A673 (cell line): Measurements from ENCODE around the gene TFIP11.

Source experiments
- EZH2 ChIP-seq: fragments of 200-600 bp; sonication (generic); IDR thresholded peaks from 2 replicates; pipeline ENCODE4 v1.6.1; 2017; ENCODE audit warnings: borderline replicate concordance, low read depth, mild to moderate bottlenecking, mixed read lengths, antibody characterized with exemption, low read length; ENCODE audit not compliant: poor library complexity, severe bottlenecking
- TF ChIP-seq, protein P1 (sequence below): fragments of 300-800, 200-600 bp; sonication (generic); conservative IDR thresholded peaks from 2 replicates; pipeline ENCODE4 v1.5.1; 2017; ENCODE audit warnings: low read depth, mild to moderate bottlenecking, antibody characterized with exemption, low read length, moderate library complexity, mixed read lengths

DNA sequence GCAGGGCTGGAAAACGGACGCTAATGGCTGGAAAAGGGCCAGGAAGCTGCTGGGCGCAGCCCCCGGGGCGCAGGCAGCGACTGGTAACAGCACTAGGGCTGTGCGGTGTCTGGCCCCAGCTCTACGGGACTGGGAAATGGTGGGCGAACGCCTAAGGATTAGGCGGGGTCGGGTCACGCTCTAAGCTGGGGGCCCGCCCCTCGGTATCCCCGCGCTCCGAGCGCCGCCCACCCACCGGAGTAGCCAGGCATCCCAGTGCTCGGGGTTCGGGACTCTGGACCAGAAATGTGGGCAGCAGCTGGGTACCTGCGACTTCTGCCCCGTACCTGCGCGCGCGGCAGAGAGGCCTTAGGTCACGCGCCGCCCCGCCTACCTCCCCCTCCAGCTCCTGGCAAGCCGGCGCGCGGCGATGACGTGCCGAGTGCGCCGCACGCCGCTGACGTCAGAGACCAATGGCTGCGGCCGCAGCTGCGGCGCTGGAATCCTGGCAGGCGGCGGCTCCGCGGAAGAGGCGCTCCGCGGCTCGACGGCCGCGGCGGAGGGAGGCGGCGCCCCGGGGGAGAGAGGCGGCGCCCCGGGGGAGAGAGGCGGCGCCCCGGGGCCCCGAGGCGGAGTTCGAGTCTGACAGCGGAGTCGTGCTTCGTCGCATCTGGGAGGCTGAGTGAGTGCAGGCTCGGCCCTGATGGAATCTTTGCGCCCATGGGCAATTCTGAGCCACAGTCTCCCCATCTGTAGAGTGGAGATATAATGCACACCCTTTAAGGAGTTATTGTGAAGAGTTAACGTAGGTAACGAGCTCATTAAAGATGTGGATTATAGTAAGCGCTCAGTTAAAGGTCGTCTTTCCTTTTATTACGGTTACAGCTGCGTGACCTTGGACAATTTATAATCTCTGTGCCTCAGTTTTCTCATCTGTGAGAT, 28.6 kb downstream of the TFIP11 start, which contains the start of the genes HPS4 and SRRD:
- TF ChIP-seq, protein P1, sequence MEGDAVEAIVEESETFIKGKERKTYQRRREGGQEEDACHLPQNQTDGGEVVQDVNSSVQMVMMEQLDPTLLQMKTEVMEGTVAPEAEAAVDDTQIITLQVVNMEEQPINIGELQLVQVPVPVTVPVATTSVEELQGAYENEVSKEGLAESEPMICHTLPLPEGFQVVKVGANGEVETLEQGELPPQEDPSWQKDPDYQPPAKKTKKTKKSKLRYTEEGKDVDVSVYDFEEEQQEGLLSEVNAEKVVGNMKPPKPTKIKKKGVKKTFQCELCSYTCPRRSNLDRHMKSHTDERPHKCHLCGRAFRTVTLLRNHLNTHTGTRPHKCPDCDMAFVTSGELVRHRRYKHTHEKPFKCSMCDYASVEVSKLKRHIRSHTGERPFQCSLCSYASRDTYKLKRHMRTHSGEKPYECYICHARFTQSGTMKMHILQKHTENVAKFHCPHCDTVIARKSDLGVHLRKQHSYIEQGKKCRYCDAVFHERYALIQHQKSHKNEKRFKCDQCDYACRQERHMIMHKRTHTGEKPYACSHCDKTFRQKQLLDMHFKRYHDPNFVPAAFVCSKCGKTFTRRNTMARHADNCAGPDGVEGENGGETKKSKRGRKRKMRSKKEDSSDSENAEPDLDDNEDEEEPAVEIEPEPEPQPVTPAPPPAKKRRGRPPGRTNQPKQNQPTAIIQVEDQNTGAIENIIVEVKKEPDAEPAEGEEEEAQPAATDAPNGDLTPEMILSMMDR: no peak
- TF ChIP-seq EZH2: no peak
